Activated CD8-positive, alpha-beta memory T cell treated with anti-CD3 and anti-CD28 coated beads, Interleukin-2, amount 50 U/mL, for 48 hours (primary cell): ENCODE data around the gene ABI2.

Source experiments
- DNase-seq: peaks from one replicate; pipeline ENCODE4 v3.0.0-alpha.2; 2020

Gene ABI2

DNA sequence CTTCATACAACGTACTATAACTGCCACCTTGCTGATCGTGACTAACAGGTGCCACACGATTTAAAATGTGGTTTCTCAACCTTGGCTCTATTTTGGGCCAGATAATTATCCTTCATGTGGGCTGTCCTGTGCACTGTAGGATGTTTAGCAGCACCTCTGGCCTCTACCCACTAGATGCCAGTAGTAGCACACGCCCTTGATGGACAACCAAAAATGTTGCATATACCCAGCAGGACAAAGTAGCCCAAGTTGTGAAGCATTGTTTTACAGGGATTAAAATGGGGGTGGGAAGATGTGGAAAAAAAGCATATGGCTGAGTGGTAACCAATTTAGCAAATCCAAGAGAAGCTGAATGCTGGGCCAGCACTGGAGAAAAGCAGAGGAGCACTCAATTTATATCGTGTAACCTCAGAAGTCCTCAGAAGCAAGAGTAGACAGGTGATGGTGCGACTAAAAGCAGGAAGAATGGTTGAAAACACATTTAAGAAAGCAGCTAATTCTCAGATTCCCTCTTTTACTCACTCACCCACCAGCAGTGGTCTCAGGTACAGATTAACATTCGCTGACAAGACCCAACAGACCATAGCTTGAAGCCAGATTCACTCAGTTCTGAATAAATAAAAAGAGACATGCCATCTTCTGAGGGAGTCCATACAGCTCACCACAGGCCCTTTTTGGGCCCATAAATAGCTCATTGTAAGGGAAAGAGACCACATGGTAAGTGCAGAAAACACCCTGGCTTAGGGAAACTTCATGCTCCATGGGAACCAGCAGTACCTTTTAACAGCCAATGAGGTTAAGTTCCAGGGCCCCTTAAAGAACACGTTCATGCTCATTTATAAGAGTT, 156.3 kb downstream of the ABI2 start:
- DNase-seq: no peak

DNA sequence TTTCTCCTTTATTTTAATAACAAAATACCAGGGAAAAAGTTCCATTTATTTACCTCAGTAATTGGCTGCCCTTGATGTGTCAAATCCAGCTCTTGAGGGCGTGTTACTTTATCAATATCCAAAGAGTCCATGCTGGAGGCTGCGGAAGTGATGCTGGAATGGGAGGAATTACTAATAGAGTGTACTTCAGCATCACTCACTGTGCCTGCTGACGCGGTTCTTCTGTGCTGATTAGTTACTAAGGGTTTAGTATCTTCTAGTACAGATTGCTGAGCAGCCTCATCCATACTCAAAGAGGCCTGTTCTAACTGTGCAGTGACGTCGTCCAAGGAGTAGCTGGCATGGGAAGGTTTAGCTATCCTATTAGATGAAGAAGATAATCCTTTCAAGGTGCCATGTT, 161.3 kb downstream of the ABI2 start:
- no peak for DNase-seq

DNA sequence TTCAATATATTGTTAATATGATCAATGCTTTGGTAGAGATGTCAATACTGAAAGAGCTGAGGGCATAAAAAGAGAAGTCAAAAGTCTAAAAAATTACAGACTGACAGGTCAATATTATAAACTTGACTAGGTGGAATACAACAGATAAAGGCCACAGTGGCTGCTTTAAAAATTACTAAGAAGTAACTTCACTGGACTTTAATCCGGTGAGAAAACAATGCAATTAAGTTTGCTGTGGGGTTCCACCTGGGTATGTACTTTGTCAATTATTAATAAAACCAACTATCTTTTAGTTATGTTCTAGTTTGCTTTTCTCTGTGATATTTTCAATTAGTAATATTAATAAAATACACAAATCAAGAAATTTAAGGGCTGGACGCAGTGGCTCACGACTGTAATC, 162.2 kb downstream of the ABI2 start:
- DNase-seq: no peak

DNA sequence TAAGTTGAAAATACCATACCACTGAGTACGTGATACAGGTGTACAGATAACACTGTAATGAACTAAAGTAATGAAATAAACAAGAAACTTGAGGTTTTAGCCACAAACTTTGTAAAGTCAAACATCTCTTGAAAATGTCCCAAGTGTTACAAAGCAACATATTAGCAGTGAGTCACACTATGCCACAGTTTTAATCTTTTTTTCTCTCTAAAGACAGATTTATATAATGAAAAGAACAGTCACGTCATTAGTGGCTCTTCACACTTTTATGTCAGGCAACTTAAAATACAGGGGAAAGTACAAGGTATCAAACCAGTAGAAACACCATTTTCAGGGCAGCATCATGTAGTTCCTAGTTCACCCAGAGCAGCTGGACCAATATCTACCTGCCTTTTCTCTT, 164.8 kb downstream of the ABI2 start:
- no peak for DNase-seq
